HS-5 (cell line): ENCODE measurements around the gene CIRBP.

Source experiments
- DNase-seq: peaks from one replicate; pipeline ENCODE4 v3.0.0-alpha.2; 2012; ENCODE audit warnings: low read depth

The CIRBP gene

DNA sequence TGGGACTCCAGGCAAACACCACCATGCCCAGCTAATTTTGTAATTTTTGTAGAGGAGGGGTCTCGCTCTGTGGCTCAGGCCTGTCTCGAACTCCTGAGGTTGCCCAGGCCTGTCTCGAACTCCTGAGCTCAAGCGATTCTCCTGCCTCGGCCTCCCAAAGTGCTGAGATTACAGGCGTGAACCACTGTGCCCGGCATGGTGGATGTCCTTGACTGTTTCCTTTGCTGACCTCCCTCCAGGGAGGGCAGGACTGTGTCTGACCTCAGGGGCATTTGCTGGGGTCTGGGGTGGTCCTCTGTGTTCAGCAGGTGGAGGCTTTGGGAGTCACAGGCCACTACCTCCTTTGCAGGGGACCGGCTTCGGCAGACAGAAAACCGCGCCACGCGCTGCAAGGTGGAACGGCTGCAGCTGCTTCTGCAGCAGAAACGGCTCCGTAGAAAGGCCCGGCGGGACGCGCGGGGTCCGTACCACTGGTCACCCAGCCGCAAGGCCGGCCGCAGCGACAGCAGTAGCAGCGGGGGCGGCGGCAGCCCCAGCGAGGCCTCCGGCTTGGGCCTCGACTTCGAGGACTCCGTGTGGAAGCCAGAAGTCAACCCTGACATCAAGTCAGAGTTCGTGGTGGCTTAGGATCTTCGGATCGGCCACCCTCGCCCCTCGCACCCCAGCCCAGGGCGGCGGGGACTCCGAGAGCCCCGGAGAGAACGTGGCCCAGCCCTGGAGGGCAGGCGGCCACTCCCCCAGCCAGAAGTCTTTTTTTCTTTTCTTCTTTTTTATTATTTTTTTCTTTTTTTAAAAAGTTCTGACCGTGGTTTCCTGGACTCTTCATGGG, 12.3 kb upstream of the CIRBP start:
- no peak for DNase-seq

DNA sequence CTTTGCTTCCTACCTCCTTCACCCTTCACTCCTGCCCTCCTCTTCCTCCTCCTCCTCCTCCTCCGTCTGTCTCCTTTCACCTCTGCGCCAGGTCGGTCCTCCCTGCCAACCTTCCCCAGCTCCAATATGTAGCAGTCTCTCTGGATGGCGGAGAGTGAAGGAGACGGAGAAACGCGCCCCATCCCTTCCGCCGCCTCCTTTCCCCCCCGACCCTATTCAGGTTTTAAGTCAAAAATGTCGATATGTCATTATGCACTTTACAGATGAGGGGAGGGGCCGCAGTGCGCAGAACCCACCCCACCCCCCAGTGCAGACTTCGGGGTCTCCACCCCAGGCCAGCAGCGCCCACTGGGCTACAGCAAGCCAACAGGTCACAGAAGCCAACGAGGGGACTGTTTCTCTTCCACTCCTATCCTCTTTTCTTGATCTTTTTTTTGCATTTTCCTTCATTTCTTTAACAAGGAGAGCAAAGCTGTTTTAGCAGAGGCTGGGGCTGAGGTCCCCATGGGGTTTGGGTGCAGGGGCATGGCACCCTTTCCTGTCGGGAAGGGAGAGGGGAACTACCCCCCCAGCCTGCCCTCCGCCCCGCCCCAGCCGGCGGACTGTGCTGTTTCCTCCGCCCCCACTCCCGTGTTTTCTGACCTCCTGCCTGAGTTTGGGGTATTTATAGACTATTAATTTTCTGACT, 11.5 kb upstream of the CIRBP start:
- DNase-seq: no peak

DNA sequence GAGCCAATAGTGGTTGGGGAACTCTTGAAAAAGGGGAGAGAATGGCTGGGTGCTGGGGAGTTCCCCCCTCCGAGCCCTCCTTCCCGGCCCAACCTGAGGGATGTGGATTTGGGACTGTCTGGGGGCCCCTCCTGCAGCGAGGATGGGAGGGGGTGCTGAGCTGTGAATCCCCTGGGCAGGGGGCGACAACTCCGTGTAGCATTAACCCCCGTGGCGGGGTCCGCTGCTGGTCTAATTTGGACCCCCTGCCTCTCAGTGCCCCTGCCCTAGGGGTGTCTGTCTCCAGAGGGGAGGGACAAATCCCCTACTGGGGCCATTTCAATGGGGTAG, 11.0 kb upstream of the CIRBP start:
- no peak for DNase-seq

DNA sequence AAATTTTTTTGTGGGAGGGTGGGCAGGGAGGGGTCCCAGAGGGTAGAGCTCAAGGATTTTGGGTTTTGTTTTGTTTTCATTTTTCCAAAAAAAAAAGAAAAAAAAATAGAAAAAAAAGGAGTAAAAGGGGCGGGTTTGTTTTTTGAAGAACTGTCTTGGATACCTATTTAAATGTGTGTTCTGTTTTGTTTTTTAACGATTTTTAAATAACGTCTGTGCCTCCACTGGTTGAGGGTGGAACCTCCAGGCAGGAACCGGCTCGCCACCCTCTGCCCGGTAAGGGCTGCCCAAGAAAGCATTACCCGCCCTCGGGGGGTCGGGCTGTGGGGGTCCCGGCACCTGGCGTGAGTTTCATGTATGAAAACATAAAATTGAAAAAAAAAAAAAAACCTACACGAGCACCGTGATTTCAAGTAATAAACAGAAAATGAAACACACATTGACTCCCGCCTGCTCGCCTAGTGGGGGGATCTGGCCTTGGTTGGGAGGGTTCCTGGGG, 10.4 kb upstream of the CIRBP start:
- no peak for DNase-seq

DNA sequence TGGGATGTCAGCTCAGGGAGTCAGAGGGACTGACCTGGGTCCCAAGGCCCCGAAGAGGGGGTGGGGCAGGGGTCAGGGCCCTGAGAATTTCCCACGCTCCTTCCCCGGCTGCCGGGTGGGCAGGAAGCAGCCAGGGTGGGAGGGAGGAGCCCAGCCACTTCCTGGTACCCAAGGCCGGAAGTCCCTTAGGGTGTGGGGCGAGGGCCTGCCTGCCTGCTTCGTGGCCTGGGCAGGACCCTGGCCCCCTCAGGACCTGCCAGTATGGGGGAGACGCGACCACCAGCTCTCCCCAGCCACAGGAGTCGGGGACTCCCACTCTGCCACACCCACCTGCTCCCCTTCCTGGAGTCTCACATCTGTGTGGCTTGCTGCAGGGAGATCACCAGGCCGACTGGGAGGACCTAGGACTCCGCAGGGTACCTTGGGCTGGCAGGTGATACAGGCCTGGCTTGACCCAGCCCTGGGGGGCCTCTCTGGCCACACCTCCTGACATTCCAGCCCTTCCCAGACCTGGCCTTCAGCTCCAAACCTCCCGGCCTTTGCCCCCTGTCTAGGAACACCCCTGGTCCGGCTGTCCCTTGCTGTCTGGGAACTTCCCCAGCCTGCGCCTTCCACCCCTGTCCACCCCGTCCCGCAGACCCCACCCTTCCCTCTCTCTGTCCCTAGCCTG, 9.8 kb upstream of the CIRBP start:
- DNase-seq: no peak

DNA sequence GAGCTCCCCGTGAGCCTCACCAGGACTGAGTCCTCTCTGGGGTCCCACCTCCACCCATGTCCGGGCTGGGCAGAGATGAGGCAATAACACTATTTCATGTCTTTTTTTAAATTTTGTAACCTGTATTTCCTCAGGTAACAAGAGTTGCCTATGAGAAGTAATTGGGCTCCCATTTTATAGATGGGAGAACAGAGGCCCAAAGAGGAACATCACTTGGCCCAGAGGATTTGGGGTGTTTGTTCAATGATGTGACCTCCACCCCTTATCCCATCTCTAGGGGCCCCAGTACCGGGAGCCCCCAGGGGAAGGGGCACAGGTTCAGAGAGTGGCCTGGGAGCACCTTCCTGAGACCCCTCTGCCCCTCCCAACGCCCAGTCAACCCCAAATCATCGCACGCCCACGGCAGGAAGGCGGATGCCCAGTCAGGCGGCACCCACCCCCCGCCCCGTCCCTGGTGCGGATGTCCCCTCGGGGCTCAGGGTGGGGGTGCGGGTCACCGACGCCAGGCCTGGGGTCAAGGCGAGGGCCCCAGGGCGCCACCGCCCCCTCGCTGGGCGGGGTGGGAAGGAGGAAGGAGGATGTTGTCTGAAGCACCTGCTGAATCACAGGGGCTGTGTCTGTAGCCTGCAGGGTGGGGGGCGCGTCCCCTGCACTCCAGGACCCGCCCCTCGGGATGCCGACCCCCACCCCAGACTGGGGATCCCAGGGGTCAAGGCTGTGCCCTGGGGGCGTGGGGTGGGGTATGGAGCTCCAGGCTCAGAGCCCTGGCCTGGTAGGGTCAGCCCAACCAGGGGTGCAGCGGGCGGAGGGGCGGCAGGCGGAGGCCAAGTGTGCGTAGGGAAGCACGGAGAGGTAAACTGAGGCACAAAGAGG, 9.0 kb upstream of the CIRBP start:
- DNase-seq: no peak

DNA sequence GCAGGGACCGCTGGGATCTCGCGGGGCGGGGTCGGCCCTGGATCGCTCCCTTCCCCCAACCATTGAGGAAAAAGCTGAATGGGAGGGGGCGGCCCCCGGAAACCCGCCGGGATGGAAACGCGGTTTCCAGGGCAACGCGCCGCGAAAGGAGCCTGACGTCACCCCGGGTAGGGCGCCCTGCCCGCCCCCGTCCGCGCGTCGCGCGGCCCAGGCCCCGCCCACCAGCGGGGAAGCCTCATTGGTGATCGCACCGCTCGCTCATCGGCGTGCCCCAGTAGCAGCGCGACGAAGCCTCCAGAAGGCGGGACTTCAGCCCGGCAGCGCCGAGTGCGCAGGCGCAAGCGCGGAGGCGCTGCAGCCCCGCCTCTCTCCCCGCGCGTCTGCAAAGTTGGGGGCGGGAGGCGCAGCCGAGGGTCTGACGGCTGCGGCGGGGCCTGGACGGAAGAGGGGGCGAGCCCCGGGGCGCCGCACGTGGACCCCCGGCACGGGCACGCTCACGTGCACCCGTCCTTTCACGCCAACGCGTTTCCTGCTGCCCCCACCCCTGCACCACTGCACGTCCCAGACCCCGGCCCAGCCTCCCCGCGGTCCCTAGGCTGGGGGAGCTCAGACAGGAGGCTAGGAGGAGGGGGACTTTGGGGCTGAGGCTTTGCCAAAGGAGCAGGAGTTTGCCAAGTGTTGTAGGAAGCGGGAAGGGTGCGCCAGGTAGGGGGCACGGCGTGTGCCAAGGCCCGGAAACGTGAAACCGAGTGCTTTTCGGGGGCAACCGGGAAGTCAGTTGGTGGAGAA, 8.2 kb upstream of the CIRBP start:
- no peak for DNase-seq

DNA sequence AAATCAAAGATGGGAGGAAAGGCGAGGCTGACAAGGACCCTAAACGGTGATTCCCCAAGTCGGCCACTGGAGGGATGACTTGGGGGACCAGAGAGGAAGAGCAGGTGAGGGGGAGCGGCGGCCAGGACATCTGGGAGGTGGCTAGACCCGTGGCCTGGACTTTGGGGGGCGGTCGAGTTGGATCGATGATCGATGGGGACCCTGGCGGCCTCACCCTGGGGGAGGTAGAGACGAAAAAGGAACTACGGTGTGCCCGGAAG, 7.7 kb upstream of the CIRBP start:
- DNase-seq: no peak

DNA sequence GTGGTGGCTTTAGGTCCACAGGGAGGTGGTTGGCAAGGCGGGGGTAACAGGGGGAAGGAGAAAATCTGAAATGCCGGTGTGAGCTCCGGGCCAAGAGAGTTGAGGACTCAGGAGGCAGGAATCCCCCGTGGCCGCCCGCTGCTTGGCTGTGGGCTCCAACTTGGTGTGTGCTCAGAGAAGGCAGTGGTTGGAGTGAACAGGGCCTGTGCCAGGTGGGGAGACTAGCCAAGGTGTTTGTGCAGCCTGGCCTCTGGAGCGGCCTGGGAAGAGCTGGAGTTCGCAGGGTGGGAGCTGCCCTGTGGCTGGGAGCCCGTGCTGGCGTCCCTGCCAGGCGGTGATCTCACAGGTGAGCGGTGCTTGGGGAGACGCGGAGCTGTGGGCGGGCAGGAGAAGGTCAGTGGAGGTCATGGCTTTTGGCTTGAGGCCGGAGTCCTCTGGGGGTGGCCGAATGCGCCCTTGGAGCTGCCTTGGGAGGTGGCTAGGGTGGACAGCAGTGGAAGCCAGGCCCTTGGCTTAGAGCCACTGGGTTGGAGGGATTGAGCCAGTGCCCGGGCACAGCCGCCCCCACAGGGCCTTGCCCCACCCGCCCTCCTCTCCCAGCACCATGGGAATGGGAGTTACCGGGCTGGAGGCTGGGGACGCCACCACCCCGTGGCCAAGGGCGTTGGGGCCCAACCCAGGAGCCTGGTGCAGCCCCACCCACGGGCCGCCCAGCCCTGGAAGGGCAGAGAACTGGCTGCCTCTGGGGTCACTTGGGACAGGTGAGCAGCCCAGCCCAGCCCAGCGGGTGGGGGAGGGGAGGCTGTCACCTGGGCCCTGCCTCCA, 7.1 kb upstream of the CIRBP start:
- no peak for DNase-seq

DNA sequence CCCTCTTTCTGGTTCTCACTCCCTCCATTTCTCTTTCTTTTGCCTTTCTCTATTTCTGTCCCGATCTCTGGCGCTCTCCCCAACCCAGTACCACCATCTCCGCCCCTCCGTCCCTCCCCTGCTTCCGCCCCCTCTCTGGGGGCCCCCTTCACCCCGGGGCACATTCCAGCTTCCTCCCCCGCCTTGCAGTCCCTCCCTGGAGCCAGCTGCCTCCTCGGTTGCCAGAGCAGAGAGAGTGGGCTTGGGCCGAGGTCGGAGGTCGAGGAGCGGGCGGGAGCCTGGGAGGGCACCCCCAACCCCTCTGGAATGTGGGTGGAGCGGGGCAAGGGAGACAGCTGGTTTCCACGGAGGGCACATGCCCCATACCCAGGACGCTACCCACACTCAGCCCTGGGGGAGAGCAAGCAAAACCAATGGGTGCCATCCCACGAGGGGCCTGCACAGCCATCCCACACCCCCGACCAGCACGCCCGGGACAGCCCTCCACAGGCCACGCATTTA, 6.5 kb upstream of the CIRBP start:
- no peak for DNase-seq

DNA sequence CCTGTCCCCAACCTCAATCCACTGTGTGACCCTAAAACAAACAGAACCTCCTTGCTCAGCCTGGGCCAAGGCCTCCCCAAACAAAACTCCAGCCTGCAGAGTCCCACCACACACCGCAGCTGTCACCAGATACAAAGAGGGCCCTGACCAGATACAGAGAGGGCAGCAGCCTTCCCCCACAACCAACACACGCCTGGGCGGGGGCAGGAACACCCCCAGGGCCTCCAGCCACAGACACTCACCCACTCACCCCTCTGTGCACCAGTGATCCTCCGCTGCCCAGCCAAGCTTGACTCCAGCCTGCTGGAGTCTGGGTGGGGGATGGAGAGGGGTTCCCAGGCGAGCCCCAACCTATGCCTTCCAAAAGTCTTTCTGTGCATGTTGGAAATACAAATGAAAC, 5.9 kb upstream of the CIRBP start:
- DNase-seq: no peak

DNA sequence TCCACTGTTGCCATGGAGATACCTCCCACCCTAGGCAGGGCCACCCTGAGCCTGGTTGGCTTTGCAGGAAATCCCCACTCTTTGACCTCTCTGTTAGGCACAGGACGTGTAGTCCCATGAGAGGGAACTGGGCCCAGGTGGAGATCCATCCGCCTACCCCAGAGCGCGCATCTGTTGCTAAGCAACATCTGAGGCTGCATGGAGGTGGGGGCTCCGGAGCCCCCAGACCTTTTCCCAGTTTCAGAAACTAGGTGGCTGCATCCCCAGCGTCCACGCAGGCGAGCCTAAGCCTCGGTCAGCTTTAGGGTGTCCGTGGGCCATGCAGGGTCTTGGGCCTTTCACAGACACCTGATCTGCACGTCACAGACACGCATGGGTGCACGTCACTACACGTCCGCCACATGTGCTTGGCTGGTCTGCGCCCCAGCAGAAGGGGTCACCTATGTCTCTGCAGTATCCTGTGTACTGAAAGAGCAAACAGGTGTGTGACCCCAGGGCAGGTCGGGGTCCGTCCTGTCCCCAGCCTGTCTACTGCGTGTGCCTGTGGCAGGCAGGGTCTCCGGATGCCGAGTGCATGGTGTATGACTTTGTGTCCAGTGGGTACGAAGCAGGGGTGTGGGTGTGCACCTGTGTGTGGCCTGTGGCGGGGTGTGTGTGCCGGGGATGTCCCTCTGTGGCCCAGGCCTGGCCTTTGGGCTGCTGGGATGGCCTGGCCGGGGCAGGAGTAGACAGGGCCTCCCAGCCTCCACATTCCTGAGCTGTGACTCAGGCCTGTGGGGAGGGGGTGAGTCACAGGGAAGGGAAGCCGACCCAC, 4.1 kb upstream of the CIRBP start:
- DNase-seq: no peak

DNA sequence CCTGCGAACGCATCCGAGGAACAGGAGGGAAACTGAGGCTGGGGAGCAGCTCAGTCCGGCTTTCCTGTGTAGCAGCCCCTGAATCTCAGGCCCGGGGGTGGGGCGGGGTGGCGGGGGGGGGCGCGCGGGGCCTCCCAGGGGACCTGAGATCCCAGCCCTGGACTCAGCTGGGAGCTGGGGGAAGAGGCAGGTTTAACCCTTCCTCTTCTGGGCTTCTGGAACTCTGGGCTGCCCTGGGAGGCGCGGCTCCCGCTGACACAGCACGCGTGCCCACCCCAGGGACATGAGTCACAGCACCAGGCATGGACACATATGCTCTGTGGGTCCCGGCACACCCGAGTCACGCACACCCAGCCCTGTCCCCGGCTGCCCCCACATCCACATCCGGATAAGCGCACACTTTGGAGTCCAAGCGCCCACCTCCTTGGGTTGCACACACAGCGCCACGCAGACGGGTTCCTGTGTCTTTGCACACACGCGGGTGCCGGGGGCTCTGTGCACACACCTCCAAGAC, 3.5 kb upstream of the CIRBP start:
- DNase-seq: no peak

DNA sequence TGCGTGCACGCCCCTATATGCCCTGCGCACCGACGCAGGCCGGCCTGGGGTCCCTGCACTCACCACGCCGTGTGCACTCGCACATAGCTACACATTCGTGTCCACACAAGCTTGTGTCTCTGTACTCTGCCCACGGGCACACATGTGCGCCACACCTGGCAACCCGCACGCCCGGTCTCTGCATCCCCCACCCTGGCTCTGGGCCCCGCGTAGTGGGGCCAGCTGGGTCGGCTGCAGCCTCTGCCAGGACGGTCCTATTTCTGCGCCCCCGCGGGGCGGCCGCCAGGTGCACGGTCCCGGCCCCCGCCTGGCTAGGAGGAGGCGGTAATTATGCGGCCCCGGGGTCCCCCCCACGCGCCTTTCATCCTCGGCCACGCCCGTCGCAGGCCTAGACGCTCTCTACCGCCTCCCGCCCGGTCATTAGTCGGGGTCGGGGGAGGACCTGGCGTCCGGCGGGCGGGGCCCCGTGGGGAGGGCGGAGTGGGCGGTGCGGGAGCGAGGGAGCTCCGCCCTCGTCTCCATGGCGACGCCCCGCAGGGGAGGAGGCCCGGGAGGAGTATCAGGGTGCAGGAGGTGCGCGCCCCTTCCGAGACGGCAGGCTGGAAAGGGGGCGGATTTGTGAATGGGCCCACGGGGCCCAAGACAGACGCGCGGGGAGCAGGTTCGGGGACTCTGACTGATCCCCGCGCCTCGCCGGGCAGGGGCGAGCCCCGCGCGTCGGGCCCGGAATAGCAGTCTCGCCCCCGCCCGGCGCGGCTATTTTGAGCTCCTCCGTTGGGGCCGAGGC, 2.8 kb upstream of the CIRBP start:
- no peak for DNase-seq

DNA sequence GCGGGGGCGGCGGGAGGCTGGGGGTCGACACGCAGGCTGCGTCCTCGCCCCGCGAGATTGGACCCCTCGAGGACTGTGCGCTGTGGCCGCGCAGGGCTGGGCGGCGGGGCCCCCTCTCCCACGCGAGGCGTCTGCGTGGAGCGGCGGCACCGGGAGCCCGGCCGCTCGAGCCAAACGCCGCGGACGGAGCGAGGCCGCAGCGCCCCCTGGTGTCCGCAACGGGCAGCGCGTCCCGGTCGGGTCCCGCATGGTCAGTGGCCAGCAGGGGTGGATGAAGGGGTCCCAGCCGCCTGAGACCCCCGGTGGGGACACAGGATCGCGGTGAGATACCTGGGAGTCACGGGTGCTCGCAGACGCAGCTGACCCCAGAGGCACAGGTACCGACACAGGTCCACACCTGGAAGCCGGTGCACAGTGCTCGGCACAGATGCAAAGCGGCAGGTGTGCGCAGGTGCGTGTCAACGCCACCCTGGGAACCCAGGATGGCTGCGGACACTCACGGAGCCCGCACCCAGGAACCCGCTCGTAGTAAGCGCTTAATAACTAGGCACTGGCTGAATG, 2.1 kb upstream of the CIRBP start:
- DNase-seq: no peak

DNA sequence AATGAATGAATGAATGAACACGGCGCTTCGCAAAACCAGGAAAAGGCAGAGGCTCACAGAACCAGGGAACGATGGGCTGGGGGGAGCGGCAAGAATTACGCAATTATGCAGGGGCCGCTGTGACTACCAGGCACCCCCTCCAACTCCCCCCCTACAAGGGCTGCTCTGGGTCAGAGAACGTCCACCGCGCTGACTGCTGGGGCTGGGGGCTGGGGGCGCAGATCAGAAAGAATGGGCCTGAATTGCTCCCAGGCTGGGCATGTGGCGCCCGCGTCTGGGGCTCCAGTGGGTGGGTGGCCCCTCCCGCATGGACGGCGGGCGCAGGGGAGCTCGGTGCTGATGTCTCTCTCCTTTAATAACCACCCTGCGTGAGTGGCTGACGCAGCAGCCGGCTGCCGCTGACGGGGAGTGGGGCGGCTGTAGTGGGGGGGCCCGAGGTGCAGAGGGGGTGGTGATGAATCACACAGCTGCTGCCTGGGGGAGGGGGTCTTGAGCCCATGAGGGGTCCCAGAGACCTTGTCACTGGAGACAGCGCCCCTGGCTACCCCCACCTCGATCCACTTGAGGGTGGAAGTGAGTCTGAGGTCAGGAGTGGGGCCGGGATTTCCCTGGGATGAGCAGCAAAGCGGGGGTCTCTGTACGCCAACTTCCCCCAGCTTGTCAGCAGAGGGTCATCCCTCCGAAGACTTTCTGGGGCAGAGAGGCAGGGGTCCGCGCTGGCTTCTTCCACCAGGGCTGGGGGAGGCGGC, 1.5 kb upstream of the CIRBP start:
- no peak for DNase-seq

DNA sequence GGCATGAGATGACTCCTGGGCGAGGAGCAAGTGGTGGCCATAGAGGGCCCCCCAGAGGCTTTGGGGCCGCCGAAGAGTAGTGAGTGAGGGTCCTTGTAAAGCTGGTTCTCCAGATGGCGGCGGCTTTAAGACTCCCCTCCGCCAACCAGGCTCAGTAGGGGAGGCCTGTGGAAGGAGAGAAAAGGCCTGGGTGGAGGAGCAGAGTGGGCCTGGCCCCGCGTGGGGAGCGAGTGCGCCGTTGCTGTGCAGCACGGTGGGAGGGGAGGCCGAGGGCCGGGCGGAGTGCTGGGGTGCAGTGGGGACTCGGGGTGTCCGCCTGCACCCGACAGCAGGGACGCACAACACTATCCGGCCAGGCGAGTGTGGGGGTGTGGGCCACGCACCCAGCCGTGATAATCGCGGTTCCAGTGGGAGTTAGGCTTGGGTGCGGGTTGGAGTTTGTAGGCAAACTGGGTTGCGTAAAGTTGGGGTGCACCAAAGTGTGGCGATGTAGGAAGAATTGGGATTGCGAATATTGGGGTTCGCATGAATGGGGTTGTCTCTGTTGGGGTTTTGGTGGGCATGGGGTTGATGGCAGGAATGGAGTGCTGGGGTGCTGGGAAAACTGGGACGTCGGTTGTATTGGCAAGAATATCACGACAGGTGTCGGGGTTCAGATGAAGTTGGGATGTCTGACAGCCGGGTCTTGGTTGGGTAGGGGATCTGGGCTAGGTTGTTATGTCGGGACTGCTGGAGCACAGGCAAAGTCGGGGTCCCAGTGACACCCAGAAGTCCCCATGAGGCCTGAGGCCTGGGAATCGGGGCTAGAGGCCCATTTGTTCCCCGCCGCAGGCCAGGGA, 687 bp upstream of the CIRBP start:
- no peak for DNase-seq
